IMR-90 (cell line): ENCODE data around the gene SLC29A1. TPM values are rescaled to one million over a fixed set of nuclear protein-coding genes. Genes with fewer than 3 reads are reported as not detected.

Experiments used
- ATAC-seq: fragments of 200-7000 bp; cut with Tn5 transposase; 2 replicates; pipeline ENCODE4 v1.9.1; 2020; ENCODE audit warnings: low read depth, mild to moderate bottlenecking, moderate library complexity
- BruUV-seq: library from RNA; stranded (reverse); fragments of 400-500 nt; replicated peaks from 2 replicates; lab custom pipeline; 2021; lab: Mats Ljungman, UMichigan
- CTCF ChIA-PET: fragments of 300-600 bp; formaldehyde crosslinking; extraction: SDS; loops from one replicate; lab custom pipeline; 2021; ENCODE audit warnings: antibody characterized with exemption; lab: Yijun Ruan, JAX
- POLR2A ChIA-PET: fragments of 300-600 bp; sonication (Branson Sonifier 250); formaldehyde crosslinking; loops from one replicate; lab custom pipeline; 2022; ENCODE audit warnings: antibody characterized with exemption; ENCODE audit not compliant: unreplicated experiment; lab: Charles Lee
- DNase-seq: peaks from one replicate; pipeline ENCODE4 v3.0.0; 2013
- H2AFZ ChIP-seq: replicated peaks from 2 replicates; pipeline ENCODE3; 2013; ENCODE audit warnings: low read length, mild to moderate bottlenecking; ENCODE audit not compliant: poor library complexity
- H2AK5ac ChIP-seq: 2 replicates; pipeline ENCODE4 v1.6.1; 2013; ENCODE audit warnings: low read depth, low read length, inconsistent platforms
- H2AK9ac ChIP-seq: replicated peaks from 2 replicates; pipeline ENCODE3; 2013; ENCODE audit warnings: mild to moderate bottlenecking, low read depth, low read length, moderate library complexity; ENCODE audit not compliant: poor library complexity
- H2BK120ac ChIP-seq: 2 replicates; pipeline ENCODE4 v1.6.1; 2013; ENCODE audit warnings: low read depth, low read length, inconsistent platforms
- H2BK15ac ChIP-seq: 3 replicates; pipeline ENCODE4 v1.6.1; 2013; ENCODE audit warnings: low read depth, low read length, inconsistent platforms
- H2BK20ac ChIP-seq: 2 replicates; pipeline ENCODE4 v1.6.1; 2013; ENCODE audit warnings: low read depth, mild to moderate bottlenecking, inconsistent platforms, low read length, moderate library complexity
- H2BK5ac ChIP-seq: 2 replicates; pipeline ENCODE4 v1.6.1; 2013; ENCODE audit warnings: mild to moderate bottlenecking, low read depth, low read length, inconsistent platforms; ENCODE audit not compliant: poor library complexity, severe bottlenecking
- H3K14ac ChIP-seq: replicated peaks from 2 replicates; pipeline ENCODE4 v1.6.1; 2013; ENCODE audit warnings: low read depth, low read length, inconsistent platforms
- H3K18ac ChIP-seq: 2 replicates; pipeline ENCODE4 v1.6.1; 2013; ENCODE audit warnings: low read depth, low read length, control low read depth
- H3K23ac ChIP-seq: 2 replicates; pipeline ENCODE4 v1.6.1; 2013; ENCODE audit warnings: low read depth, low read length, inconsistent platforms
- H3K27ac ChIP-seq: 2 replicates; pipeline ENCODE4 v1.5.1; 2013; ENCODE audit warnings: mild to moderate bottlenecking, control low read depth, low read length; ENCODE audit not compliant: insufficient read depth
- H3K27me3 ChIP-seq: 2 replicates; pipeline ENCODE4 v1.6.1; 2013; ENCODE audit warnings: low read length; ENCODE audit not compliant: control insufficient read depth, insufficient read depth
- H3K36me3 ChIP-seq: 2 replicates; pipeline ENCODE4 v1.6.1; 2013; ENCODE audit warnings: low read length, mixed read lengths; ENCODE audit not compliant: control insufficient read depth, insufficient read depth
- H3K4ac ChIP-seq: 2 replicates; pipeline ENCODE4 v1.6.1; 2013; ENCODE audit warnings: low read depth, low read length, inconsistent platforms
- H3K4me1 ChIP-seq: 2 replicates; pipeline ENCODE4 v1.6.1; 2013; ENCODE audit warnings: low read length, mixed read lengths; ENCODE audit not compliant: control insufficient read depth, insufficient read depth
- H3K4me2 ChIP-seq: 2 replicates; pipeline ENCODE4 v1.6.1; 2013; ENCODE audit warnings: low read depth, mild to moderate bottlenecking, control low read depth, low read length, moderate library complexity
- H3K4me3 ChIP-seq: 2 replicates; pipeline ENCODE4 v1.5.1; 2013; ENCODE audit warnings: low read depth, mild to moderate bottlenecking, control low read depth, low read length, moderate library complexity; ENCODE audit not compliant: insufficient read depth
- H3K56ac ChIP-seq: 2 replicates; pipeline ENCODE4 v1.6.1; 2013; ENCODE audit warnings: low read length, inconsistent platforms; ENCODE audit not compliant: insufficient read depth; ENCODE audit errors: extremely low read depth
- H3K79me1 ChIP-seq, 2 experiments: 2 replicates each; pipeline ENCODE4 v1.6.1; 2013; ENCODE audit warnings: low read length in 2 of 2, inconsistent platforms in 1 of 2, low read depth in 1 of 2
- H3K9ac ChIP-seq: 2 replicates; pipeline ENCODE4 v1.6.1; 2013; ENCODE audit warnings: low read depth, low read length, control low read depth
- H3K9me1 ChIP-seq: 2 replicates; pipeline ENCODE4 v1.6.1; 2013; ENCODE audit warnings: low read length, inconsistent platforms; ENCODE audit not compliant: insufficient read depth
- H3K9me3 ChIP-seq: 2 replicates; pipeline ENCODE4 v1.6.1; 2013; ENCODE audit warnings: low read length; ENCODE audit not compliant: control insufficient read depth, insufficient read depth
- H4K20me1 ChIP-seq: 2 replicates; pipeline ENCODE4 v1.6.1; 2013; ENCODE audit warnings: low read length, inconsistent platforms; ENCODE audit not compliant: insufficient read depth
- H4K5ac ChIP-seq: 2 replicates; pipeline ENCODE4 v1.6.1; 2013; ENCODE audit warnings: mild to moderate bottlenecking, low read depth, low read length, control low read depth
- H4K8ac ChIP-seq, 2 experiments: 2 replicates each; pipeline ENCODE4 v1.6.1; 2013; ENCODE audit warnings: low read depth in 2 of 2, low read length in 2 of 2, control low read depth in 1 of 2, inconsistent platforms in 1 of 2
- H4K91ac ChIP-seq: 2 replicates; pipeline ENCODE4 v1.6.1; 2013; ENCODE audit warnings: low read depth, low read length, inconsistent platforms; ENCODE audit not compliant: insufficient read depth
- CEBPB ChIP-seq: IDR thresholded peaks from 2 replicates; pipeline ENCODE4 v1.6.1; 2012; ENCODE audit warnings: low read depth, low read length, improper control_type of control experiment
- CHD1 ChIP-seq: IDR thresholded peaks from 2 replicates; pipeline ENCODE4 v1.6.1; 2012; ENCODE audit warnings: low read depth, low read length, improper control_type of control experiment
- ELK1 ChIP-seq: fragments of 150-350 bp; IDR thresholded peaks from 2 replicates; pipeline ENCODE4 v1.6.1; 2016; ENCODE audit warnings: low read depth, mild to moderate bottlenecking, low read length, moderate library complexity, borderline replicate concordance
- FOS ChIP-seq: fragments of 150-350 bp; IDR thresholded peaks from 2 replicates; pipeline ENCODE4 v1.6.1; 2016; ENCODE audit warnings: low read depth, low read length
- MAFK ChIP-seq: IDR thresholded peaks from 2 replicates; pipeline ENCODE4 v1.6.1; 2012; ENCODE audit warnings: low read depth, low read length, improper control_type of control experiment
- MXI1 ChIP-seq: IDR thresholded peaks from 2 replicates; pipeline ENCODE4 v1.6.1; 2012; ENCODE audit warnings: low read depth, mild to moderate bottlenecking, low read length, moderate library complexity, borderline replicate concordance
- RAD21 ChIP-seq: IDR thresholded peaks from 2 replicates; pipeline ENCODE4 v1.6.1; 2012; ENCODE audit warnings: low read length, improper control_type of control experiment
- RCOR1 ChIP-seq: IDR thresholded peaks from 2 replicates; pipeline ENCODE4 v1.6.1; 2012; ENCODE audit warnings: mild to moderate bottlenecking, low read length, improper control_type of control experiment; ENCODE audit not compliant: insufficient replicate concordance
- RFX5 ChIP-seq: IDR thresholded peaks from 2 replicates; pipeline ENCODE4 v1.8.0; 2012; ENCODE audit warnings: low read depth, mild to moderate bottlenecking, low read length, moderate library complexity
- USF2 ChIP-seq: fragments of 150-350 bp; IDR thresholded peaks from 2 replicates; pipeline ENCODE4 v1.6.1; 2017; ENCODE audit warnings: mild to moderate bottlenecking, antibody characterized with exemption, low read length, low read depth
- WGBS, 2 experiments: methylation state at CpG; one replicate each; pipeline versions ENCODE4 v1.1.5 to v1.1.7; 2013; ENCODE audit warnings: missing lambda C conversion rate in 2 of 2; ENCODE audit not compliant: insufficient read length in 1 of 2; ENCODE audit errors: extremely low coverage in 2 of 2; 5-methylcytosine and 5-hydroxymethylcytosine counted together
- dilution Hi-C: fragments of 300-500 bp; cut with HindIII; formaldehyde crosslinking; loops from one replicate; pipeline ENCODE4 v1.14.3; 2018; ENCODE audit warnings: low sequenced_read_pairs; ENCODE audit not compliant: unreplicated experiment
- in situ Hi-C: fragments of 300-500 bp; cut with MboI; formaldehyde crosslinking; loops from 3 replicates; pipeline ENCODE4 v1.14.3; 2019; ENCODE audit warnings: low sequenced_read_pairs, inconsistent platforms, mixed read lengths
- intact Hi-C: fragments of 100-400 bp; cut with micrococcal nuclease; formaldehyde crosslinking; loops from 2 replicates; pipeline ENCODE4 v1.10.0; 2022
- polyA plus RNA-seq, 3 experiments: library from polyadenylated mRNA; depleted of rRNA; stranded (reverse); fragments of >200 nt; gene quantifications; 2 replicates each; pipeline ENCODE4 v1.2.3, GENCODE V29; 2012; ENCODE audit warnings: low replicate concordance in 1 of 3
- total RNA-seq: library from RNA; depleted of rRNA; stranded (reverse); fragments of >200 nt; gene quantifications from 2 replicates; pipeline ENCODE4 v1.2.3, GENCODE V29; 2012

The SLC29A1 gene
- total and polyA plus RNA-seq, 2 of the 4 experiments (the other 2 are of a cell fraction) = 4.1 to 22.1 TPM

GRCh38 chr6:44192428-44193041 lies 30.9 kb upstream of the SLC29A1 start:
- no peak overlapping the region for H3K27ac ChIP-seq
- CTCF ChIA-PET = interaction anchor here (1.4 kb wide), 1 partner anchor 12 kb away, joined by 3 read pairs; no protein-coding TSS in a partner anchor
- no peak overlapping the region for H3K4ac ChIP-seq
- H2AK5ac ChIP-seq = no peak overlapping the region
- H2AFZ ChIP-seq = peak overlapping the region; percentile 78
- H2BK15ac ChIP-seq = no peak overlapping the region
- no peak for ATAC-seq
- no peak overlapping the region for H2BK5ac ChIP-seq
- H3K18ac ChIP-seq = no peak overlapping the region
- WGBS, 2 experiments = 31% methylated on average over 3 of the region's 10 CpGs; no CpG with 5 or more reads in 1 of the 2 experiments
- no peaks in the 10 kb centered on the region for H3K9me3 ChIP-seq
- no peak overlapping the region for H3K9ac ChIP-seq
- no peak overlapping the region for H2BK20ac ChIP-seq
- no peak overlapping the region for H4K91ac ChIP-seq
- H2AK9ac ChIP-seq = no peak overlapping the region
- no peak overlapping the region for H2BK120ac ChIP-seq
- H3K79me1 ChIP-seq = no peaks in the 10 kb centered on the region
- H4K8ac ChIP-seq = 0 out of 4 replicates have a peak overlapping the region, but pooled peaks of 1 of the 2 experiments have one; percentile 17
- dilution Hi-C loops (no loop called here), intact Hi-C loops (no loop called here), in situ Hi-C loops (no loop called here)
- POLR2A ChIA-PET = no interaction called here
- DNase-seq = no peak
- H3K56ac ChIP-seq = no peak overlapping the region
- TF ChIP-seq FOS = no peak
- TF ChIP-seq ELK1 = no peak
- no peak for TF ChIP-seq RCOR1
- TF ChIP-seq CEBPB = no peak
- no peak for TF ChIP-seq CHD1
- no peak for TF ChIP-seq MAFK
- no peak for TF ChIP-seq RAD21
- TF ChIP-seq USF2 = no peak
- no peak for TF ChIP-seq MXI1
- no peak for TF ChIP-seq RFX5
- BruUV-seq = no TSS peak
- H3K9me1 ChIP-seq = no peaks in the 10 kb centered on the region
- H3K23ac ChIP-seq = no peak overlapping the region; the same call in 1 of the 2 replicates
- no peak overlapping the region for H3K14ac ChIP-seq
- H3K4me3 ChIP-seq = no peak overlapping the region
- no peak overlapping the region for H3K4me2 ChIP-seq
- H3K27me3 ChIP-seq = peaks cover 18% of the 10 kb centered on the region
- no peaks in the 10 kb centered on the region for H4K20me1 ChIP-seq
- H3K36me3 ChIP-seq = no peaks in the 10 kb centered on the region
- H3K4me1 ChIP-seq = no peaks in the 10 kb centered on the region
- H4K5ac ChIP-seq = no peak overlapping the region
